ENCODE results near the gene REEP6.

The REEP6 gene

DNA sequence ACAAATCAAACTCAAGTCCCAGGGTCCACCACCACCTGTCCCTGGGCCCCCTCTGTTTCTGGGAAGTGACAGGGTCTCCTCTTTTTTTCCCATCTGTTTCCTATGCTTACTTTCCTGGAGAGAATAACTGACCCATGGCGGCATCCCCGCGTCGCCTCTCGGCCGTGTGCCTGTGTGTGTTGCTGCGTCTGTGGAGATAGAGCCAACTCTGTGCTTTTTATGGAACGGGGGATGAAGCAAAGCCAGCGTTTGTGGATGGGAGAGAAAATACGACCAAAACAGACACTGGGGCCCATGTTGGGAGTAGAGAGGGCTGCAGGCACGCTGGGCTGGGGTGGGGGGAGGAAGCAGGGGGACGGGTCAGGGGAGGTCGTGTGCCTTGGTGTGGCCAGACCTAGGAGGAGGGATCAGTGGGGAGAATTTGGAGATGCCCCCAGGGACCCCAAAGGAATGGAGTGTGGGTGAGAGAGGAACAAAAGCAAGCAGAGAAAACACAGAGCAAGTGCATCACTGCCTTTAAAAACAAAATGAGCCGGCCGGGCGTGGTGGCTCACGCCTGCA is 49.5 kb downstream of the REEP6 start:
- Histone ChIP-seq H3K9me3 (replicated peaks; ENCODE audit: low read length) (no peaks in the 10 kb centered on the region), H3K4me1 (ENCODE audit: control insufficient read depth, insufficient read depth, low read length) (peaks cover 6% of the 10 kb centered on the region), H3K27me3 (ENCODE audit: control insufficient read depth, insufficient read depth, low read length) (peaks cover 10% of the 10 kb centered on the region), H3K36me3 (ENCODE audit: insufficient read depth, low read length) (no peaks in the 10 kb centered on the region), H3K9ac (ENCODE audit: low read depth, low read length) (no peak overlapping the region), H3K4me2 (ENCODE audit: low read length) (no peak overlapping the region), H3K4me3 (ENCODE audit: low read length) (no peak overlapping the region)
